Omental fat pad (tissue), 4 donors: ENCODE data around the gene ADARB1. TPM values are rescaled to one million over a fixed set of nuclear protein-coding genes. Genes with fewer than 3 reads are reported as not detected.

Experiments
- ATAC-seq: fragments of 150-250 bp; one replicate; pipeline ENCODE4 v1.9.1; 2016; ENCODE audit warnings: mild to moderate bottlenecking, moderate library complexity; ENCODE audit not compliant: low FRiP score
- DNase-seq: peaks from one replicate; pipeline ENCODE4 v3.0.0-alpha.2; 2019; ENCODE audit warnings: low spot score
- total RNA-seq, 4 donors: library from RNA; depleted of rRNA; stranded (reverse); fragments of >200 nt; gene quantifications; one replicate each; pipeline ENCODE4 v1.1.0, GENCODE V29; 2016
- TF ChIP-seq, protein P1 (sequence below), 3 donors: fragments of 450-650 bp; IDR thresholded peaks; one replicate each; pipeline ENCODE4 v1.5.1; 2016 to 2017; ENCODE audit warnings: antibody characterized with exemption in 3 of 3, mild to moderate bottlenecking in 3 of 3, moderate library complexity in 2 of 3

Gene ADARB1
- total RNA-seq, 4 donors from 2014 or later: 17.3 to 38.3 (median 23.3) TPM

DNA sequence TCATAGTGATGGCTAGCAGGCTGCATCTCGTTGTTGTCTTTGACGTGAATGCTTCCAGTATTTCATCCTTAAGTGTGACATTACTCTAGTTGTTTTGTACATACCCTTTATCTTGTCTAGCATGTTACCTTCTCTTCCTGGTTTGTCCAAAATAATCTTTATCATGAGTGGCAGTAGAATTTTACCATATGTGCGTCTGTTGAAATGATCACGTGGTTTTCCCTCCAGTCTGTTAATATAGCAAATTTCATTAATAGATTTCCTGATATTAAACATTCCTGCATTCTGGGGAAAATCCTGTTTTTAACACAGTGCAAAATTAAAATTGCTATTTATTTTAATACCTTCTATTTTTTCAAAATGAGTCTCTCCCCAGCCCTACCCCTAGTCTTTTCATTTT lies 15.6 kb downstream of the ADARB1 start:
- ATAC-seq (no peak), DNase-seq (no peak)
- TF ChIP-seq, protein P1, sequence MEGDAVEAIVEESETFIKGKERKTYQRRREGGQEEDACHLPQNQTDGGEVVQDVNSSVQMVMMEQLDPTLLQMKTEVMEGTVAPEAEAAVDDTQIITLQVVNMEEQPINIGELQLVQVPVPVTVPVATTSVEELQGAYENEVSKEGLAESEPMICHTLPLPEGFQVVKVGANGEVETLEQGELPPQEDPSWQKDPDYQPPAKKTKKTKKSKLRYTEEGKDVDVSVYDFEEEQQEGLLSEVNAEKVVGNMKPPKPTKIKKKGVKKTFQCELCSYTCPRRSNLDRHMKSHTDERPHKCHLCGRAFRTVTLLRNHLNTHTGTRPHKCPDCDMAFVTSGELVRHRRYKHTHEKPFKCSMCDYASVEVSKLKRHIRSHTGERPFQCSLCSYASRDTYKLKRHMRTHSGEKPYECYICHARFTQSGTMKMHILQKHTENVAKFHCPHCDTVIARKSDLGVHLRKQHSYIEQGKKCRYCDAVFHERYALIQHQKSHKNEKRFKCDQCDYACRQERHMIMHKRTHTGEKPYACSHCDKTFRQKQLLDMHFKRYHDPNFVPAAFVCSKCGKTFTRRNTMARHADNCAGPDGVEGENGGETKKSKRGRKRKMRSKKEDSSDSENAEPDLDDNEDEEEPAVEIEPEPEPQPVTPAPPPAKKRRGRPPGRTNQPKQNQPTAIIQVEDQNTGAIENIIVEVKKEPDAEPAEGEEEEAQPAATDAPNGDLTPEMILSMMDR (IDR thresholded peaks at IDR 0.05): no peak

DNA sequence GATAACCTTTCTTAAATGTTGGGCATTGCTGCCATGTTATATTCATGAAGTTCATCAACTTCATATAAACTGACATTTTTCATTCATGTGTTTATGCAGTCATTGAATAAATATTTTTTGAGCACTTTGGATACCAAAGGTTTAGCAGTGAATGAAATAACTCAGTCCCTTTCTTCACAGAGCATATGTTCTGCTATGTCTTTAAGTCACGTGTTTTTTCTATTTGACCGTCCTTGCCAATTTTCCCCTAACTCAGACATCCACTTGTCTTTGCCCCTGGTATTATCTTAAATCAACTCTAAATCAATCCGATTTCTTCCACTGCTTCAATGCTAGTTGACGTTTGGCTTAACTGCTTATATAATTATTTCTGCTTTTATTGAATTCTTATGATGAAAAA lies 16.6 kb downstream of the ADARB1 start:
- no peak for ATAC-seq

DNA sequence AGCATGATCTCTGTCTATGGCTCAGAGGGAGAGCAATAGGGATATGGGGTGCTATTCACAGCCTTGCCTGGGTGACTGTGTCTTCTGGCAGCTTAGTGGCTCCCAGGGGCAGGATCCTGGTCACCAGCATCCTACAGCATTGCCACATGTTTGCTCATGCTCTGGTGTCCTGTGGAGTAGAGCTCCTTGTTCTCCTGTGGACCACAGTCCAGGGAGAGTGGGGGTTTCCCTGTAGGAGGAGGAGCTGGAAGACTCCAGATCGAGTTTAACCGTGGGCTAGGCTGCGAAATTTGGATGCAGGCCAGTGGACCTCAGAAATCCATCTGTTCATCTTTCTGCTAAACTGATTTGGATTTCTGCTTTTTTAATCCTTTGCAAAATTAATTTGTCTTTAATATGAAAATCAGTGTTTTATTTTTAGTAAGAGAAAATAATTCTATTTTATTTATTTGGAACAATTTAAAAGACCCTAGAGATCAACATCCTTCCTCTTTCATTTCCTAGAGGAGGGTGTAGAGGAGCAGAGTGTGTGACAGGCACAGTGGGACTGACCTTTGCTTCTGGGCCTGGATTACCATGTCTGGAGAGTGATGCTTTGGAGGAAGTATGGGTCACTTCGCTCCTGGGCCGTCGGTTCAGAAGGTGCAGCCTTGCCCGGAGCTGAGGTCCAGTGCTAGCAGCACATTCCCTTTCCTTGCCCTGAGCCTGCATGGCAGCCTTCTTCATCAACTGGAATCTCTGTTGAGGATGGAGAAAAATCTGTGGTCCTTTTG lies 17.4 kb downstream of the ADARB1 start:
- ATAC-seq: no peak
- DNase-seq: no peak
- TF ChIP-seq, protein P1 (IDR thresholded peaks at IDR 0.05): no peak

More for the DNA sequence above, 16.6 kb downstream of the ADARB1 start:
- TF ChIP-seq, protein P1 (IDR thresholded peaks at IDR 0.05): no peak
- no peak for DNase-seq

DNA sequence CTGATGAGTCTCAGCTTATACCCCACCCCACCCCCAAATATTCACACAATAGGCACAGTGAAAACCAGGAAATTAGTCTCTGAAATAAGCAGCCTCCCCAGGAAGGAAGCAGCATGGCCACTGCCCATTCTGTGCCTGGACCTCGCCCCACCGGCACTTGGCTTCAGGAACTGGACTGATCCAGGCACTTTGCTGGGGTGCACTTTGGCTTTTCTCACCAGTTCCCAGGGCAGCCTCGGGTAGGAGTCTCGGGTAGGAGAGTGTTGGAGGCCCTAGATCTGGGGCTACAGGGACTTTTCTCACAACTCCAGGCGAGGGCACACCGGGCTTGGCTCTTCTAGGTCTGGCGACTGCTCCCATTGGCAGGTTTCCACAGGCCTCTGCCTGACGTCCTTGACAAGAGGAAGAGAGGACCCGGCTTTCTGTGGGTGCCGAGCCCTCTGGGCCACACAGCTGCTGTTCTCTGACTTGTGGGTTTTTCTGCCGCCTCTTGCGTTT lies 18.7 kb downstream of the ADARB1 start:
- DNase-seq (no peak), ATAC-seq (no peak)
- TF ChIP-seq, protein P1 (IDR thresholded peaks at IDR 0.05): no peak

DNA sequence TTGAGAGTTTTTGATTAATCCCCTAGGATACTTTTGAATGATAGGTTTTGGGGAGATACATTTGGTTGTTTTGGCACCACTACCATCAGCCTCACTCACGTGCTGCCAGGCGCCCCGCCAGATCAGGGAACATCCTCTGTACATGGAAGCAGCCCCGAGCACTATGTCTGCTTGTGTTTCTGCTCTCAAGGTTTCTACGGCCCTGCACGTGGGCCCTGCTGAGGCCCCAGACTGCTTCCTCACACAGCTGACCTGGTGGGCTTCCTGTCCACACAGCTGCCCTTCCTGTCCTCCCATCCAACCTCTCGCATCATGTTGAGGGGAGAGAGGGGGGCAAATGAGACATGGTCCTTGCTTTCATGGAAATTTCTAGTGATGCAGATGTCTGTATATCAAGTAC lies 20.0 kb downstream of the ADARB1 start:
- DNase-seq (no peak), ATAC-seq (no peak)
- TF ChIP-seq, protein P1 (IDR thresholded peaks at IDR 0.05): no peak

DNA sequence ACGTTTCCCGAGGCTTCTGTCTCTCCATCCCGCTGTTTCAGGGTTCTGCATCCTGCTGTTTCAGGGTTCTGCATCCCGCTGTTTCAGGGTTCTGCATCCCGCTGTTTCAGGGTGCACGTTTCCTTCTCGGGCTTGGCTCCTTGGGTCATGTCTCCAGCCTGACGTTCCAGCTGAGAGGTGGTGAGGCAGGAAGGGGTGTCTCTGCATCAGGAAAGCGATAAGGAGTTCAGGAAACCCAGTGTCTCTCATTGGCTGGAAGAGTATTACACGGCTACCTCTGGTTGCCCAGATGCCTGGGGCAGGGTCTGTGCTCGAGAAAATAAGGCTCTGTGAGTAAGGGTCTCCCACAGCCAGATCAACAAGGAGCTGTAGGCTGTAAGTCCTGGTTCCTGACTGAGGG lies 21.1 kb downstream of the ADARB1 start:
- DNase-seq: no peak
- TF ChIP-seq, protein P1 (IDR thresholded peaks at IDR 0.05): no peak
- no peak for ATAC-seq

DNA sequence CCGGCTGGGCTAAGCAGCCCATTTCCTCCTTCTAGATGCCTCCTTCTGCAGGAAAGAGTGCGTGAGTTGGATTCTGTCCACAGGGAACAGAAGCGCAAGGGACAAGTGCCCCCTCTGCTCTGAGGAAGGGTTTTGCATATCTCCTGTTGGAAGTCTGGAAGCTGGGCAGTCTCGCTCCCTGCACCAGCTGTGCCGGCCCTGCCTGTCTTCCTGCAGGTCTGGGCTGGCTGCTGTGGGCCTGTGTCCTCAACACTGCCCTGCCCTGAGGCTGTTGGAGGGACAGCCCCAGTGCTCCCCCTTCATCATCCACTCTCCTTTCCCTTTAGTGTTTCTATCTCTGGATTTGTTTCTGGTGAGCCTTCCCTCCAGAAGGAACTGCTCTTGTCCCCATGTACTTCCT lies 21.8 kb downstream of the ADARB1 start:
- ATAC-seq: no peak
- DNase-seq: no peak
- TF ChIP-seq, protein P1 (IDR thresholded peaks at IDR 0.05): no peak
